Progenitor cell of endocrine pancreas (in vitro differentiated cells): ENCODE measurements around the gene MEIS2. TPM values are rescaled to one million over a fixed set of nuclear protein-coding genes. Genes with fewer than 3 reads are reported as not detected.
A peak's percentile ranks its signal among the peaks of the same experiment; 100 is the strongest.

Source experiments
- DNase-seq: peaks from one replicate; pipeline ENCODE4 v3.0.0; 2021; ENCODE audit warnings: low spot score; ENCODE audit not compliant: unreplicated experiment
- H3K27ac Mint-ChIP-seq: 2 replicates; pipeline ENCODE4 v1.8.0; 2021; ENCODE audit warnings: mild to moderate bottlenecking, moderate library complexity, mixed read lengths
- H3K27me3 Mint-ChIP-seq: 2 replicates; pipeline ENCODE4 v1.8.0; 2021; ENCODE audit warnings: mixed read lengths
- H3K36me3 Mint-ChIP-seq: 2 replicates; pipeline ENCODE4 v1.8.0; 2022; ENCODE audit warnings: mixed read lengths; ENCODE audit not compliant: insufficient read depth
- H3K4me1 Mint-ChIP-seq: 2 replicates; pipeline ENCODE4 v1.8.0; 2021; ENCODE audit warnings: low read depth, mixed read lengths
- H3K4me3 Mint-ChIP-seq: 2 replicates; pipeline ENCODE4 v1.8.0; 2021; ENCODE audit warnings: low read depth, mild to moderate bottlenecking, moderate library complexity, mixed read lengths
- H3K9me3 Mint-ChIP-seq: 2 replicates; pipeline ENCODE4 v1.8.0; 2021; ENCODE audit warnings: low read depth, mixed read lengths
- total RNA-seq: library from RNA; stranded (reverse); gene quantifications from 2 replicates; pipeline ENCODE4 v1.2.1, GENCODE V29; 2021
- TF ChIP-seq, protein P1 (sequence below): fragments of 200-600 bp; sonication (generic); IDR thresholded peaks from one replicate; pipeline ENCODE4 v1.5.0; 2021; ENCODE audit warnings: antibody characterized with exemption, mild to moderate bottlenecking; ENCODE audit not compliant: unreplicated experiment

Gene MEIS2
- total RNA-seq, 1 donor from 2014 or later = 133 TPM

DNA sequence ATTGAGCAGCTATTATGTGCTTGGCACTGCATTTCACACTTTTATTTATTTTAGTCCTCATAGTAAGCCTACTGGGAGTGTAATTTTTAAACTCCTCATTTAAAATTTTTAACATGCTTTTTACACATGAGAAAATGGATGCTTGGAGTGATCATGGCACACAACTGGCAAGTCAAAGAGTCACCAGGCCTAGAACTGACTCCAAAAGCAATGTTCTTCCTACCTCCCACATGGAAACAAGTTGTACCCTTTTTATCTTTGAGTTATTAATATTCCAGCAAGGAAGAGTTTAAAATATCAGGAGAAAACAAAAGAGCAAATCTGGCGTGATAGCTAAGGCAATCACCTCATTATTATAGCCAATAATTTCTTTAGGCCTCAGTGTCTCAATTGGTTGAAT lies 100.6 kb downstream of the MEIS2 start:
- no peaks in the 10 kb centered on the region for H3K27me3 Mint-ChIP-seq
- H3K9me3 Mint-ChIP-seq = no peaks in the 10 kb centered on the region
- DNase-seq = no peak
- TF ChIP-seq, protein P1, sequence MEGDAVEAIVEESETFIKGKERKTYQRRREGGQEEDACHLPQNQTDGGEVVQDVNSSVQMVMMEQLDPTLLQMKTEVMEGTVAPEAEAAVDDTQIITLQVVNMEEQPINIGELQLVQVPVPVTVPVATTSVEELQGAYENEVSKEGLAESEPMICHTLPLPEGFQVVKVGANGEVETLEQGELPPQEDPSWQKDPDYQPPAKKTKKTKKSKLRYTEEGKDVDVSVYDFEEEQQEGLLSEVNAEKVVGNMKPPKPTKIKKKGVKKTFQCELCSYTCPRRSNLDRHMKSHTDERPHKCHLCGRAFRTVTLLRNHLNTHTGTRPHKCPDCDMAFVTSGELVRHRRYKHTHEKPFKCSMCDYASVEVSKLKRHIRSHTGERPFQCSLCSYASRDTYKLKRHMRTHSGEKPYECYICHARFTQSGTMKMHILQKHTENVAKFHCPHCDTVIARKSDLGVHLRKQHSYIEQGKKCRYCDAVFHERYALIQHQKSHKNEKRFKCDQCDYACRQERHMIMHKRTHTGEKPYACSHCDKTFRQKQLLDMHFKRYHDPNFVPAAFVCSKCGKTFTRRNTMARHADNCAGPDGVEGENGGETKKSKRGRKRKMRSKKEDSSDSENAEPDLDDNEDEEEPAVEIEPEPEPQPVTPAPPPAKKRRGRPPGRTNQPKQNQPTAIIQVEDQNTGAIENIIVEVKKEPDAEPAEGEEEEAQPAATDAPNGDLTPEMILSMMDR = no peak
- H3K36me3 Mint-ChIP-seq = peaks cover 46% of the 10 kb centered on the region
- H3K4me3 Mint-ChIP-seq = no peak overlapping the region
- peaks cover 34% of the 10 kb centered on the region for H3K4me1 Mint-ChIP-seq
- H3K27ac Mint-ChIP-seq = no peak overlapping the region

DNA sequence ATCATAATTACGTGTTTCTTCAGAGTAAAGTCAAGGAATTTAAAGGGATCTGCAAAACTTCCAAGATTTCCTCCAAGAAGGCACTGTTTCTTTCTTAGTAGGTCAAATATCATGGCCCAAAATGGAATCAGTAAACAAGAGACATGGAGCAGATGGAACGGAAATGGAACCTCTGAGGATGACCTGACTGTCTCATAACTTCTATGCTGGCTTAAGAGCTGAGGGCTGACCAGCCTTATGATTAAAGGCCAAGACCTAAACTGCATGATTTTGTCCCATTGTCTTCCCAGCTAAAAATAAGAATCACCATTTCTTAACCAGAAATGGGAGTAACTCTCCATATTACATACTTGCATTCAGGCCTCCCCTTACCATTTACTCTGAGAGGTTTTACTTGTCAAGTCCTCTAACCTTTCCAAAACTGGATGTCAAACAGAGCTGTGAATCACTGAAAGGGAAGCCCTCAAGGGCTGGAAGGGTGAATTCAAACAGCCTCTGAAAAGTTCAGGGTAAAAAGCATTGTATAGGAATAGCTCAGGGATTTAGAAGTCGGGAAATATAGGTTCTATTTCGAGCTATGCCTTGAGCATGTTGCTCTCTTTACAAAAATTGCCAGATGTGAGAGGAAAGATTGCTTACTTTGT lies 103.7 kb downstream of the MEIS2 start:
- DNase-seq = no peak
- TF ChIP-seq, protein P1 = no peak
- Mint-ChIP-seq H3K27ac (peak overlapping the region; percentile 67), H3K4me3 (no peak overlapping the region), H3K27me3 (no peaks in the 10 kb centered on the region), H3K4me1 (peaks cover 23% of the 10 kb centered on the region), H3K9me3 (peaks cover 3% of the 10 kb centered on the region), H3K36me3 (peaks cover 35% of the 10 kb centered on the region)

DNA sequence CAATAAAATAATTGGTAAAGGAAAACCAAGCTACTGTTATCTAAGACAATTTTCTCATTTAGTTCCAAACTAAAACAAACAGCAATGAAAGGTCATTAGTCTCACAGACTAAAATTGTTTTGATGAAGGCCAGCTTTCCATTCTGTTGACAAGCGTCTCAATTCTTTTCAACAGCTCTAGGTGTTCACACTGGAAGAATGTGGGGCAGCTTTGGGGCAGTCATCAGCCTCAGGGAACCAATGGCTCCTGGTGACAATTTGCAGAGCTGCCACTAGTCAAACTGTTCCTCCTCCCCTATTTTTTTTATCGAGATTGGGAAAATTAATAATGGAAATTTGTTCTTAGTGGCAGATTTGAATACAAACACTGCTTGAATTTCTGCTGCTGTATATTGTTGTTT lies 104.2 kb downstream of the MEIS2 start:
- peaks cover 36% of the 10 kb centered on the region for H3K36me3 Mint-ChIP-seq
- no peak overlapping the region for H3K27ac Mint-ChIP-seq
- H3K9me3 Mint-ChIP-seq = peaks cover 3% of the 10 kb centered on the region
- no peak for DNase-seq
- H3K27me3 Mint-ChIP-seq = no peaks in the 10 kb centered on the region
- no peak overlapping the region for H3K4me3 Mint-ChIP-seq
- peaks cover 23% of the 10 kb centered on the region for H3K4me1 Mint-ChIP-seq
- TF ChIP-seq, protein P1 = no peak

DNA sequence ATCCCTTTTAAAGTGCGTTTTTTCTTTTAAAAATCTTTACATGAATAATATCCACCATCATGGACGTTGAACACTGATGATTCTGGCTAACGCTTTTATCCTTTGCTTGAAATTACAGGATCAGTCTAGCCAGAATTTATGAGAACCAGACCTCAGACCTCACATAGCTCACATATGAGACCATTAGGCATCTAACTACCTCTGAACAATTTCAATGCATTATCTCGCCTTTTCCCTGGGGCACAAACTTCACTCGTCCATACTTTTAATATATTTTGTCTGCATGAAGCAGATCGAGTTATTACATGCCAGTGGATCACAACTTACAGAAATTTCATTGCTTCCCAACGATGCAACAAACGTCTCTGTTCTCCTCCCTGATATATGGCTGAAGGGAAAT lies 105.6 kb downstream of the MEIS2 start:
- Mint-ChIP-seq H3K36me3 (peaks cover 31% of the 10 kb centered on the region), H3K4me1 (peaks cover 23% of the 10 kb centered on the region), H3K27me3 (no peaks in the 10 kb centered on the region), H3K4me3 (no peak overlapping the region), H3K27ac (no peak overlapping the region), H3K9me3 (peaks cover 3% of the 10 kb centered on the region)
- no peak for DNase-seq
- TF ChIP-seq, protein P1 = no peak

DNA sequence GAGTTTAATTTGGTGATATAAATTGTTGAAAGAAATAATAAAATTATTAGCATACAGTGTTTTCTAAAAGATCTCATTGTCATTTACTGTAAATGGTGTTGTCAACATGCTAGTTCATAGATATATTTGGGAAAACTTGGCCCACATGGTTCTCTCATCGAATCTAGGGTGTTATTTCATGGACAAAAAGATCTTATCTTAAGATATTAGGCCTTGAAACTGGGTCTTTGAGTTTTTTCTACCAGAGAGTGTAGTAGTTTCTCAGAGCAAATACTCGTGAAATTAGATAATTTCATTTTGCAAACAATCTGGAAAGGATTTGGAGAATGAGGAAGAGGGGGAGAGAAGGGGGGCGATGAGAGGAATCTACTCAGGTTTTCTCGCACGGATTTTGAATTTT lies 107.9 kb downstream of the MEIS2 start:
- H3K27me3 Mint-ChIP-seq = no peaks in the 10 kb centered on the region
- H3K4me1 Mint-ChIP-seq = peaks cover 25% of the 10 kb centered on the region
- peaks cover 3% of the 10 kb centered on the region for H3K9me3 Mint-ChIP-seq
- no peak overlapping the region for H3K27ac Mint-ChIP-seq
- TF ChIP-seq, protein P1 = no peak
- peaks cover 32% of the 10 kb centered on the region for H3K36me3 Mint-ChIP-seq
- DNase-seq = no peak
- no peak overlapping the region for H3K4me3 Mint-ChIP-seq
